Activated CD4-positive, alpha-beta T cell treated with anti-CD3 and anti-CD28 coated beads, Interleukin-2, amount 50 U/mL, for 48 hours (primary cell): ENCODE results near the gene METTL1.
"Not testable (repeated sequence)": the region's sequence is repeated elsewhere in the genome, so short reads cannot be mapped to it uniquely, and the experiment has no call there.

Experiments used
- DNase-seq, 2 experiments: peaks; one replicate each; pipeline ENCODE4 v3.0.0-alpha.2; 2020

The METTL1 gene

DNA sequence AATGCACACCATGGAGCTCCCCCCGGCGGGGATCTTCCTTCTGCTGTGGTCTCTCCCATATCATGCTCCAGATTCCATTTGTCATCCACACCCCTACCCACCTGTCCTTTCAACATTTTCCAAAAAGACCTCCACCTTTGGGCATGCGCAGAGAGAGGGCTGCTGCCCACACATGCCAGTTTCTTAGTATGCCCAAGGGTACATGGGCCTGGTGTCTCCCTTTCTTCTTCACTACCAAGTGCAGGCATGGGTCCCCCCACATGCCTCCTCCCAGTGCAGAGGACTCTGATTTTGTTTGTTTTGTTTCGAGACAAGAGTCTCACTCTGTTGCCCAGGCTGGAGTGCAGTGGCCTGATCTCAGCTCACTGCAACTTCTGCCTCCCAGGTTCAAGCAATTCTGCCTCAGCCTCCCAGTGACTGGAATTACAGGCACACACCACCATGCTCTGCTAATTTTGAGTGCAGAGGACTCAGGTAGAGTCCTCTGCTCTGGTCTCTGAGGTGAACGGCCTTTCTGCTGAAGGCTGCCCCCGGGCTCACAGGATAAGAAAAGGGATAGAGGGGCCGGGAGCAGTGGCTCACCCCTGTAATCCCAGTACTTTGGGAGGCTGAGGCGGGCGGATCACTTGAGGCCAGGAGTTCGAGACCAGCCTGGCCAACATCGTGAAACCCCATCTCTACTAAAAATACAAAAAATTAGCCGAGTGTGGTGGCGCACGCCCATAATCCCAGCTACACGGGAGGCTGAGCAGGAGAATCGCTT is 49.9 kb downstream of the METTL1 start:
- DNase-seq, result not testable (repeated sequence)

DNA sequence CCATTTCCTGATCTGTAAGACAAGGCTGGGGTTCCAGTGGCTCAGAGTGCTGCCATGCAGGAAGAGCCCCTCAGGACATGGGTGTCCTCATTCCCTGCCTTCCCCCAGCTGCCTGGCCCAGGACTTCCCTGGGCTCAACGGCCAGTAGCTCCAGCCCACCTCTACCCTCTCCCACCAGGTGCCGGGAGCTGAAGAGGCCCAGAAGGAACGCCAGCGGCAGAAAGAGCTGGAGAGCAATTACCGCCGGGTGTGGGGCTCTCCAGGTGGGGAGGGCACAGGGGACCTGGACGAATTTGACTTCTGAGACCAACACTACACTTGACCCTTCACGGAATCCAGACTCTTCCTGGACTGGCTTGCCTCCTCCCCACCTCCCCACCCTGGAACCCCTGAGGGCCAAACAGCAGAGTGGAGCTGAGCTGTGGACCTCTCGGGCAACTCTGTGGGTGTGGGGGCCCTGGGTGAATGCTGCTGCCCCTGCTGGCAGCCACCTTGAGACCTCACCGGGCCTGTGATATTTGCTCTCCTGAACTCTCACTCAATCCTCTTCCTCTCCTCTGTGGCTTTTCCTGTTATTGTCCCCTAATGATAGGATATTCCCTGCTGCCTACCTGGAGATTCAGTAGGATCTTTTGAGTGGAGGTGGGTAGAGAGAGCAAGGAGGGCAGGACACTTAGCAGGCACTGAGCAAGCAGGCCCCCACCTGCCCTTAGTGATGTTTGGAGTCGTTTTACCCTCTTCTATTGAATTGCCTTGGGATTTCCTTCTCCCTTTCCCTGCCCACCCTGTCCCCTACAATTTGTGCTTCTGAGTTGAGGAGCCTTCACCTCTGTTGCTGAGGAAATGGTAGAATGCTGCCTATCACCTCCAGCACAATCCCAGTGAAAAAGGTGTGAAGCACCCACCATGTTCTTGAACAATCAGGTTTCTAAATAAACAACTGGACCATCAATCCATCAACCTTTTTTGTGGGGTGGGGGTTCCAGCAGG is 51.0 kb downstream of the METTL1 start:
- DNase-seq, result no peak

DNA sequence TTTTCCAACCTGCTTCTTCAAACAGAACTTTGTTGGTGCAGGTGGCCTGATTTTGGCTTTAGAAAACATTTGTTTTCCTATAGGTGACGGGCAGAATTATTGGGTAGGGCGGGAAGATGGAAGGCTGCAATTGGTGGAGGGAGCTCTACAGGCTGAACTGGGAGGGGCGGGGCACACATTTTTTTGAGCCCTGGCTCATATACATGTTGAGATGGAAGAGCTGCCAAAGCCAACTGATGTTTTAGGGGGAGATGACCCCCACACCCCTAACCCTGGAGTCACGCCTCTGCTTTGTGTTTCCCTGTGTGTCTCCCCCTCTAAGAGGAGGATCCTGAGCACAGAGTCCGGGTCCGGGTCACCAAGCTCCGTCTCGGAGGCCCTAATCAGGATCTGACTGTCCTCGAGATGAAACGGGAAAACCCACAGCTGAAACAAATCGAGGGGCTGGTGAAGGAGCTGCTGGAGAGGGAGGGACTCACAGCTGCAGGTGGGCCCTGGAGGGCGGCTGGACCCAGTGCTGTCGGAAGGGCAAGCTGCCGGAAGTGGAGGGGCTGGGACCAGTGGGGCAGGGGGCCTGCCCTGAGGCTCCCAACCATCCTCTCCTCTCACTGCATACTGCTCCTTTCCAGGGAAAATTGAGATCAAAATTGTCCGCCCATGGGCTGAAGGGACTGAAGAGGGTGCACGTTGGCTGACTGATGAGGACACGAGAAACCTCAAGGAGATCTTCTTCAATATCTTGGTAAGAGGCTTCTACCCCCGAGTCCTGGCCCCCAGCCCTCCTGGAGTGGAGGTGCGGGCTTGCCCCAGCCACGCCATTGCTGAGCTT is 51.9 kb downstream of the METTL1 start:
- DNase-seq, result no peak

DNA sequence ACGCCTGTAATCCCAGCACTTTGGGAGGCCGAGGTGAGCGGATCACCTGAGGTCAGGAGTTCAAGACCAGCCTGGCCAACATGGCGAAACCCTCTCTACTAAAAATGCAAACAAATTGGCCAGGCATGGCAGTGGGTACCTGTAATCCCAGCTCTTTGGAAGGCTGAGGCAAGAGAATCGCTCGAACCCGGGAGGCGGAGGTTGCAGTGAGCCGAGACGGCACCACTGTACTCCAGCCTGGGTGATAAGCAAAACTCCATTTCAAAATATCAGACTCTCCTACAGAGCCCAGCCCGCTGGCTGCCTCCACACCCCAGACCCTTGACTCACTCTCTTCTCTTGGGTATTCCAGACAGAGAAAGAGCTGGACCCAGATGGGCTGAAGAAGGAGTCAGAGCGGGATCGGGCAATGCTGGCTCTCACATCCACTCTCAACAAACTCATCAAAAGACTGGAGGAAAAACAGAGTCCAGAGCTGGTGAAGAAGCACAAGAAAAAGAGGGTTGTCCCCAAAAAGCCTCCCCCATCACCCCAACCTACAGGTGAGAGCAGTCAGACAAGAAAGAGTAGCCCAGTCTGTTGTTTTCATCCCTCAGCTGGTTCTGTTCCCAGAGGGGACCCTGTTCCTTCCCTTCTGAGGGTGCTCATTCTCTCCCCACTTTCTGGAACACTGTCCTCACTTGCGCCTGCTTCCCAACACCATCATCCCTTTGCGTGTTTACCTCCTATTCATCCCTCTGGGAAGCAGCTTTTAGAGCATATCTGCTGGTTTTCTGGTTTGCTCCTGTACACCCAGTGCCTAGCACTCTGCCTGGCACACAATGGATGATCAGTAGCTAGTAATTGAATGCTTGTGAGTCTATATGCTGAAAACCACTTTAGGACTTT is 53.0 kb downstream of the METTL1 start:
- DNase-seq, result no peak
